K562 (cell line): Measurements from ENCODE around the gene ATP6V1F. TPM values are rescaled to one million over a fixed set of nuclear protein-coding genes. Genes with fewer than 3 reads are reported as not detected.

Source experiments
- BRD9 ChIP-seq: fragments of 450-650 bp; IDR thresholded peaks from 2 replicates; pipeline ENCODE4 v1.6.1; 2018; ENCODE audit warnings: low read depth; ENCODE audit not compliant: partially characterized antibody
- CBFA2T2 ChIP-seq: fragments of 450-650 bp; conservative IDR thresholded peaks from 2 replicates; pipeline ENCODE4 v1.6.1; 2017; ENCODE audit warnings: mild to moderate bottlenecking
- DACH1 ChIP-seq: fragments of 450-650 bp; IDR thresholded peaks from 2 replicates; pipeline ENCODE4 v1.6.1; 2018; ENCODE audit not compliant: partially characterized antibody
- JUND ChIP-seq, 2 experiments: IDR thresholded peaks; 2 replicates in 1 of 2; 3 replicates in 1 of 2; pipeline ENCODE4 v1.6.1; 2011; ENCODE audit warnings: borderline replicate concordance in 2 of 2, low read depth in 2 of 2, low read length in 2 of 2, improper control_type of control experiment in 1 of 2, missing biosample characterization in 1 of 2, missing genetic modification characterization in 1 of 2, missing genetic modification reagents in 1 of 2
- LEF1 ChIP-seq: fragments of 450-650 bp; IDR thresholded peaks from 2 replicates; pipeline ENCODE4 v1.6.1; 2016; ENCODE audit warnings: mild to moderate bottlenecking
- MEF2D ChIP-seq: conservative IDR thresholded peaks from 2 replicates; pipeline ENCODE4 v1.6.1; 2016; ENCODE audit warnings: low read depth, missing genetic modification characterization, missing compliant biosample characterization
- PCBP1 ChIP-seq: fragments of 200-400 bp; formaldehyde crosslinking; IDR thresholded peaks from 2 replicates; pipeline ENCODE4 v1.6.1; 2018; ENCODE audit warnings: mild to moderate bottlenecking, low read depth, low read length; ENCODE audit not compliant: poor library complexity, severe bottlenecking
- PHF21A ChIP-seq: fragments of 450-650 bp; IDR thresholded peaks from 2 replicates; pipeline ENCODE4 v1.6.1; 2017; ENCODE audit warnings: low read depth, borderline replicate concordance
- POLR3A ChIP-seq: IDR thresholded peaks from 2 replicates; pipeline ENCODE4 v1.6.1; 2011; ENCODE audit warnings: borderline replicate concordance, mild to moderate bottlenecking, moderate library complexity; ENCODE audit not compliant: insufficient read length, insufficient read depth; ENCODE audit errors: extremely low read depth
- RCOR1 ChIP-seq, 2 experiments: IDR thresholded peaks; 2 replicates each; pipeline ENCODE4 v1.6.1; 2012; ENCODE audit warnings: low read depth in 2 of 2, low read length in 2 of 2, borderline replicate concordance in 1 of 2, improper control_type of control experiment in 1 of 2
- SMAD1 ChIP-seq: fragments of 150-350 bp; IDR thresholded peaks from 2 replicates; pipeline ENCODE4 v1.6.1; 2014; ENCODE audit warnings: low read length, low read depth; ENCODE audit not compliant: partially characterized antibody
- SMARCC2 ChIP-seq: fragments of 450-650 bp; IDR thresholded peaks from 2 replicates; pipeline ENCODE4 v1.6.1; 2017; ENCODE audit warnings: antibody characterized with exemption, moderate library complexity, mild to moderate bottlenecking, low read depth
- SOX6 ChIP-seq: fragments of 450-650 bp; IDR thresholded peaks from 2 replicates; pipeline ENCODE4 v1.6.1; 2014; ENCODE audit warnings: mild to moderate bottlenecking
- SREBF1 ChIP-seq: fragments of 150-350 bp; IDR thresholded peaks from 2 replicates; pipeline ENCODE4 v1.6.1; 2014; ENCODE audit warnings: antibody characterized with exemption, low read depth, low read length, borderline replicate concordance
- SRF ChIP-seq, 2 experiments: fragments of 250-450, 450-650 bp in 1 of 2; sonication (Bioruptor Pico) in 1 of 2; sonication (generic) in 1 of 2; formaldehyde crosslinking; IDR thresholded peaks; 2 replicates each; pipeline versions ENCODE4 v1.5.0 to v1.5.1; 2020 to 2022; ENCODE audit warnings: mild to moderate bottlenecking in 1 of 2, missing genetic modification reagents in 1 of 2
- TEAD1 ChIP-seq, 2 experiments: fragments of 450-650 bp in 1 of 2; sonication (generic) in 1 of 2; formaldehyde crosslinking; IDR thresholded peaks; 2 replicates each; pipeline versions ENCODE4 v1.4.0 to v1.8.0; 2020 to 2022; ENCODE audit warnings: mild to moderate bottlenecking in 2 of 2, missing genetic modification reagents in 1 of 2
- ZBTB33 ChIP-seq: sonication (generic); formaldehyde crosslinking; IDR thresholded peaks from 2 replicates; pipeline ENCODE4 v1.8.1; 2023; ENCODE audit warnings: mild to moderate bottlenecking, missing genetic modification reagents
- ZFP36 ChIP-seq: fragments of 150-350 bp; IDR thresholded peaks from 2 replicates; pipeline ENCODE4 v1.6.1; 2018; ENCODE audit warnings: low read length, low read depth; ENCODE audit not compliant: partially characterized antibody
- ZKSCAN3 ChIP-seq: fragments of 250-450 bp; sonication (Bioruptor Pico); IDR thresholded peaks from 2 replicates; pipeline ENCODE4 v1.4.0; 2020
- ZNF507 ChIP-seq: conservative IDR thresholded peaks from 2 replicates; pipeline ENCODE4 v1.6.1; 2017; ENCODE audit warnings: missing genetic modification characterization, missing compliant biosample characterization
- polyA plus RNA-seq, 8 experiments: library from polyadenylated mRNA; depleted of rRNA in 4 of 8; stranded (reverse) in 5 of 8; unstranded in 3 of 8; fragments of >200 nt; fragmentation: Nextera tagmentation in 2 of 8; fragmentation: Illumina TruSeq in 1 of 8; extraction: Ambion mirVana in 2 of 8; extraction: Trizol in 1 of 8; gene quantifications; 2 replicates each; pipeline versions ENCODE4 v1.2.1 to v1.2.3, GENCODE V29; 2011 to 2014; ENCODE audit warnings: inconsistent platforms in 1 of 8, missing spikeins in 1 of 8
- total RNA-seq, 7 experiments: library from RNA; depleted of rRNA in 6 of 7; stranded (reverse); fragments of >200 nt in 6 of 7; fragmentation: Illumina TruSeq in 2 of 7; extraction: Trizol in 2 of 7; gene quantifications; 2 replicates each; pipeline versions ENCODE4 v1.2.1 to v1.2.3, GENCODE V29; 2011 to 2021; ENCODE audit warnings: low replicate concordance in 1 of 7

The ATP6V1F gene
- total and polyA plus RNA-seq, 9 of the 15 experiments (the other 6 are each of a cell fraction or from before 2014, with no cell fraction given) = 206 to 1,123 (median 542) TPM

GRCh38 chr7:128827248-128827958, 35.3 kb upstream of the ATP6V1F start (continued):
- TF ChIP-seq PHF21A = peak; percentile 100
- TF ChIP-seq POLR3A = no peak
- no peak for TF ChIP-seq ZNF507 (tag)
- TF ChIP-seq SREBF1 = peak; percentile 36; the same call in 1 of the 2 replicates
- peak; percentile 78 for TF ChIP-seq ZBTB33
- TF ChIP-seq MEF2D (tag) = peak; percentile 77
- peak; percentile 25 for TF ChIP-seq DACH1
- 0 out of 4 replicates have a peak, but pooled peaks of 1 of the 2 experiments have one; percentile 18 for TF ChIP-seq TEAD1 (CRISPR knock-in tag; IDR thresholded peaks at IDR 0.05)
- peak; percentile 77 for TF ChIP-seq SMAD1
- peak; percentile 40 for TF ChIP-seq BRD9
- peak; percentile 34 for TF ChIP-seq ZFP36
- TF ChIP-seq SOX6 = peak; percentile 64; the same call in 1 of the 2 replicates
- TF ChIP-seq ZKSCAN3 (CRISPR knock-in tag) = no peak
- peak; percentile 75 for TF ChIP-seq CBFA2T2
- peak in 1 of 2 experiments; percentile 72; a peak in 2 of 4 replicates for TF ChIP-seq SRF (CRISPR knock-in tag; IDR thresholded peaks at IDR 0.05)
- peak in 1 of 2 experiments; percentile 94; a peak in 3 of 4 replicates for TF ChIP-seq RCOR1 (IDR thresholded peaks at IDR 0.05; ENCODE audit: borderline replicate concordance in 1 of 2, low read depth in 2 of 2, low read length in 2 of 2)
- peak; percentile 92 for TF ChIP-seq JUND (IDR thresholded peaks at IDR 0.05; ENCODE audit: borderline replicate concordance, low read depth, low read length)
- peak; percentile 84; the same call in 1 of the 3 replicates for TF ChIP-seq JUND (tag; IDR thresholded peaks at IDR 0.05; ENCODE audit: borderline replicate concordance, low read depth, low read length)
- peak; percentile 49; the same call in 1 of the 2 replicates for TF ChIP-seq LEF1
- no peak for TF ChIP-seq PCBP1
- TF ChIP-seq SMARCC2 = peak; percentile 71
